Activated gamma-delta T cell treated with anti-CD3 and anti-CD28 coated beads, Interleukin-2, amount 50 U/mL, for 16 hours (primary cell): ENCODE data around the gene PSMD4.
"Not testable (repeated sequence)": the region's sequence is repeated elsewhere in the genome, so short reads cannot be mapped to it uniquely, and the experiment has no call there.

ENCODE experiments used
- DNase-seq: peaks from one replicate; pipeline ENCODE4 v3.0.0-alpha.2; 2020; ENCODE audit warnings: low read depth

Gene PSMD4

DNA sequence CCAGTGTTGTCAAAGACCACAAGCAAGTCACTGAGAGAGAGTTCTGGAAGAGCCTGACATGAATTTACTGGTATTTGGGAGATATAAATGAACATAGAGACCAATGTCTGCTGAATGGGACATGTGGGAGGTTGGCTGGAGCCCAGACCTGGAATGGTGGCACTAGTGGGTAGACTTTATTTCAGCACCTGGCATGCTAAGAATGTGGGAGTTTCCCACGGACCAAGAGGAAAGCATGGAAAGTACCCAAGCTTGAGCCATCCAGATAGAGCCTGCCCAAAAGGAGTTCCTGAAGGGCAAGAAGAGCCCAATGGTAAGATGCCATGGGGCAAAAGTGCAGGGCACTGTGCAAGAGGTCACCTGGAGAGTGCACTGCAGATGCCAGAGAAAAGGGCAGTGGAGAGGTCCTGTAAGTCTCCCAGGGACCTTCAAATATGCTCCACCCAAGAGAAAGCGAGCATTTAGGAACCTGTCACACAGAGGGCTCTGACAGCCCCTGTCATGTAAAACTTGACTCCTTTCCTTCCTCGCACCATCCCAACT, 19.5 kb downstream of the PSMD4 start:
- no peak for DNase-seq

DNA sequence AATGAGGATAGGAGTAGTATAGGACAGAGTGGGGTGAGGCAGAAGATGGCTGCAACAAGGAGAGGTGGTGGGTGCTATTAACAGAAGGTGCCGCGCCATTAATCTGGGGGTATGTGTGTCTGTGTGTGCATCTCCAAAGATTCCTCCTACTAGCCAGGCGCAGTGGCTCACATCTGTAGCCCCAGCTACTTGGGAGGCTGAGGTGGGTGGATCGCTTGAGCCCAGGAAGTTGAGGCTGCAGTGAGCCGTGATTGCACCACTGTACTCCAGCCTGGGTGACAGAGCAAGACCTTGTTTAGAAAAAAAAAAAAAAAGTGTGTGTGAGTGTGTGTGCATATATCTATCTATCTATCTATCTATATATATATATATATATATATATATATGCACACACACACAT, 20.8 kb downstream of the PSMD4 start:
- not testable (repeated sequence) for DNase-seq

- no peak for DNase-seq
These were observed 22.7 kb downstream of the PSMD4 start for GRCh38 chr1:151277249-151277648.

DNA sequence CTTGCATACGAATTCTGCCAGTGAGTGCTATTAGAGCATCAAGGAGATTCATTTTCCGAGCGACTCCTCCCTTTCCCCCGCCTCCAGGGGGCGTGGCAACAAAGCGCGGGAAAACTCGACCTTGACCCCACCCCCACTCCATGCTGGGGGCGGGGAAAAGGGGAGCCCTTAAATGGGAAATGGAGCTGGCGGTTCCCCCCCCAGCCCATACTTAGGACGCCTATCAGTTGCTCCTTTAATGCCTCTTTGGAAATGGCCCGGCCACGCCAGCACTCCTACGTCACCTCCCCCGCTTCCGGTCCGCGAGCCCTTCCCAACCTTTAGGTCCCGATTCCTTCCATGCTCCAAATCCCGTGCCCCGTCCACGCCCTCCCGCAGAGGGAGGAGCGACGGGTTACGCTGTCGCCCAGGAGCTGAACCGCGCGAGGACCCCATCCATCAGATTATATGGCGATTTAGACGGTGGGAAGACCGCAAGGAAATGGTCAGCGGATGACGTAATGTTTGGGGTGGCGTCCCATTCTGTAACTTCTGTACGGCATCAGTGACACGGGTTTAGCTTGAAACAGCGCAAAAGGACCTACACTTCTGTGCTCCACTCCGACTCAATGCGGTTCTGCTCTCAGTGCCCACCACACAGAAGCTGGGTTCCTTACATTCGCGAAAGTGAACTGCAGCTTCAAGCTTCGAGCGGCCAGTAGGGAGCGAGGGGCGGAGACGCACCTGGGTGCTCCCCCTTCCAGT, 26.9 kb downstream of the PSMD4 start:
- peak; percentile 95 for DNase-seq

DNA sequence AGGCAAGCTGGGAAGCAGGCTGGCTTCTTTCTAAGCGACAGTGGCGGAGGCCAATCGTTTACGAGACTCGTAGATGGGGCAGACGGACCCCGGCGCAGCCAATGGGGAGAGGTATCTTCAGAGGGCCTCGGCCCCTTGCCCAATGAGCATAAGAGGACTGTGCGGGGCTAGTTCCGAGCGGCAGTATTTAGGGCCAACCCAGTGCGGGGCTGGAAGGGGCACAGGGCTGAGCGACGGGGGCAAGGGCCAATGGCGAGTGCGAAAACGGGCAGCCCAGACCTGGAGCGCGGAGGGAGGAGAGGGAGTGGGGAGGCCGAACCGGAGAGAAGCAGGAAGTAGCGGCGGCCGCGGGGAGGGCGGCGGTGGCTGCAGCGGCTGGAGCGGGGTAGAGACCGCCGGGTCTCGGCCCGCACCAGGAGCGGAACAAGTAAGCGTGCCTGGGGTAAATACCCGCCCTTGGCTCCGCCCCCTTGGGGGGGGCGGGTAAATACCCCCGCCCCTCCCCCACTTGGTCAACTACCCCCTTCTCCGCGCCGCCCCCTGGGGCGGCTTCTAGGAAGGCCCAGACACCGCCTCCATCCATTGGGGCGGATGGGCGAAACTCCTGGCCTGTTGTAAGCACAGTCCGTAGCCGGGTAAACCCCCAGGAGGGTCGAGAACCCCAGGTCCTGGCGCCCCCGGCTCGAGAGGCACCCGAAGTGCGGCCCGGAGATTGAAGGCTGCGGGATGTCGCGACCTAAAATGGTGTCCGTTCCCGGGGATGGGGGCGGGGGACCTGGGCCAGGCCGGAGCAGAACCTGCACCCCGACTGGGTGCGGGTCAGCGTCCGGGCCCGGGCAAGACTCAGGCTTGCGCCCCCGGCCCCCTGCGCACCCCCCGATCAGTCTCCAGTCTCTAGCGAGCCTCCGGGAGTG, 27.7 kb downstream of the PSMD4 start, which contains the start of gene ZNF687:
TSS of gene ZNF687 (plus strand) at position 331 of the 914 bp plus-strand sequence. CDS start 3,993 bp downstream, outside the sequence.
- DNase-seq, result peak; percentile 98

GRCh38 chr1:151282883-151283725, 28.6 kb downstream of the PSMD4 start:
- DNase-seq, result no peak

DNA sequence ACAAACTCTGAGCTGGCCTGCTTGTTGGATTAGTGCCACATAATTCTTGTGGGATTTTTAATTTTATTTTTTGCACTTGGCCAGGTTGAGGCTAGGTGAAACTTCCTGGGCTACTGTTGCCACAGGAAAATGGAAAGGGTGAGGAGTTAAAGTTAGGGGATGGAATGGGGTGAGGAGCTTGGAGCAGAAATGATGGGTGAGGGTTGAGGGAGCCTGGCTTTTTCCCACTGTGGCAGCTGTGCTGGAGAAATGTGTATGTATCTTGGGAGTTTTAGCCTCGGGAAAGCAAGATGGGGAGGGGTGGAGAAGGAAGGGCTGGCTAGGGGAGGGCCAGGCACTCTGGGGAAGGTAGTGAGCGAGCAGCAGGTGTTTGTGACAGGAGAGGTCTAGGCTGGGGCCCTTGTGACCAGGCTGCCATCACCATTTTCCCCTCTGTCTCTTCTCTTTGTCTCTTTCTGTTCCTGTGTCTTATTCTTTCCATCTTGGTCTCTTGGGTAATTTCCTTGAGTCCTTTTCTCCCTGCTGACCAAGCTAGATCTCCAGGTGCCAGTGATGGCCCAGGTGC, 29.6 kb downstream of the PSMD4 start:
- DNase-seq, result no peak

GRCh38 chr1:151286619-151287340, 32.2 kb downstream of the PSMD4 start:
- DNase-seq, result no peak

- DNase-seq, result no peak
These were observed 32.8 kb downstream of the PSMD4 start for GRCh38 chr1:151287341-151287699.

- DNase-seq, result no peak
These were observed 33.4 kb downstream of the PSMD4 start for GRCh38 chr1:151287767-151288500.

DNA sequence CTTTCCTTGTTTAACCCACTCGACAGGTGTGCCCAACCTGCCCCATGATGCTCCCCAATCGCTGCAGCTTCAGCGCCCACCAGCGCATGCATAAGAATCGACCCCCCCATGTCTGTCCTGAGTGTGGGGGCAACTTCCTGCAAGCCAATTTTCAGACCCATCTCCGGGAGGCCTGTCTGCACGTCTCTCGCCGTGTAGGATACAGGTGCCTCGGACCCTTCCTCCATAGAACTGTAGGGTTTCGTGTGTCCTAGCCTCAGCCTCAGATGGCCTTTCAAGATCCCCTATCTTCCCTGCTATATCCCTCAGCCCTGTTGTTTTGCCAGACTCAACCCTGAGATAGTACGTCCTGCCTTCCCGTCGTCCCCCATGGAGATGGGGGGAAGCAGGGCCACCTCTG, 34.0 kb downstream of the PSMD4 start:
- no peak for DNase-seq

DNA sequence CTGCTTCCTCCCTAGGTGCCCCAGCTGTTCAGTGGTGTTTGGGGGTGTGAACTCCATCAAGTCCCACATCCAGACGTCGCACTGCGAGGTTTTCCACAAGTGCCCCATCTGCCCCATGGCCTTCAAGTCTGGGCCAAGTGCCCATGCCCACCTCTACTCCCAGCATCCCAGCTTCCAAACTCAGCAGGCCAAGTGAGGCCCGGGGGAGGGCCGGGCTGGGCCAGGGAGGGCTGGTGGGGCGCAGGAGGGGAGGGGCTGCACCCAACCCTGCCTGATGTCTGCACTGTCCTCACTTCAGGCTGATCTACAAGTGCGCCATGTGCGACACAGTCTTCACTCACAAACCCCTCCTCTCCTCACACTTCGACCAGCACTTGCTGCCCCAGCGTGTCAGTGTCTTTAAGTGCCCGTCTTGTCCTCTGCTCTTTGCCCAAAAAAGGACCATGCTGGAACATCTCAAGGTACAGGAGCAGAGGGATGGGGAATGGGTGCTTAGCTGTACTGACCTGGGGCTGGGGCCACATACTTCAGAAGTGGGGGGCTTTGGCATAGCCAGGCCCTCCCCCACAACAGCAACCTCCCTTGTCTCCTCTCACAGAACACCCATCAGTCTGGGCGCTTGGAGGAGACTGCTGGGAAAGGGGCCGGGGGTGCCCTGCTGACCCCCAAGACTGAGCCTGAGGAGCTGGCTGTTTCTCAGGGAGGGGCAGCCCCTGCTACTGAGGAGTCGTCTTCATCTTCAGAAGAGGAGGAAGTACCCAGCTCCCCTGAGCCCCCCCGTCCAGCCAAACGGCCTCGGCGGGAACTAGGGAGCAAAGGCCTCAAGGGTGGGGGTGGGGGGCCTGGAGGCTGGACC, 34.8 kb downstream of the PSMD4 start:
- DNase-seq, result no peak

DNA sequence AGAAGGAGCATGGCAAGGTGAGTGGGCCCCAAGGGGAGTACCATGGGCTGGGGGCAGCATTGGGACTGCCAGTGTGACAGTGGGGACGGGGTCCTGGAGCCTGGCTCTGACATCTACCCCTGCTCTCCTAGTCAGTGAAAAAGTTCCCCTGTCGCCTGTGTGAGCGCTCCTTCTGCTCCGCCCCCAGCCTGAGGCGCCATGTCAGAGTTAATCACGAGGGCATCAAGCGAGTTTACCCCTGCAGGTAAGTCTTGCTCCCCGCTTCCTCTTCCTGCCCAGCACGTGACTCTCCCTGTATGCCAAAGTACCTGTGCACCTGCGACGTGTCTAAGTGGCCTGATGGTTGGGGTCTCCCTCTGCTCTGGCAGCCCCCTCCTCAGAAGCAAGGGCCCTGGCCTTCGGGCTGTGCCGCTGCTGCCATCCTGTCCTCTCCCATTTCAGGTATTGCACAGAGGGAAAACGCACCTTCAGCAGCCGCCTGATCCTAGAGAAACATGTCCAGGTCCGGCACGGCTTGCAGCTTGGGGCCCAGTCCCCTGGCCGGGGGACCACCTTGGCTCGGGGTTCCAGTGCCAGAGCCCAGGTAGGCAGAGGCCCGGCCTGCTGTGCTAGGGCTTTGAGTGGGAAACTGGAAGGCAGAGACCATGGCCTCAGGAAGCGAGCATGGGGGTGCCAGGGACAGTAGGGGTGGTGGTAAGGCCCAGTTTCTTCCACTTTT, 35.6 kb downstream of the PSMD4 start:
- no peak for DNase-seq

DNA sequence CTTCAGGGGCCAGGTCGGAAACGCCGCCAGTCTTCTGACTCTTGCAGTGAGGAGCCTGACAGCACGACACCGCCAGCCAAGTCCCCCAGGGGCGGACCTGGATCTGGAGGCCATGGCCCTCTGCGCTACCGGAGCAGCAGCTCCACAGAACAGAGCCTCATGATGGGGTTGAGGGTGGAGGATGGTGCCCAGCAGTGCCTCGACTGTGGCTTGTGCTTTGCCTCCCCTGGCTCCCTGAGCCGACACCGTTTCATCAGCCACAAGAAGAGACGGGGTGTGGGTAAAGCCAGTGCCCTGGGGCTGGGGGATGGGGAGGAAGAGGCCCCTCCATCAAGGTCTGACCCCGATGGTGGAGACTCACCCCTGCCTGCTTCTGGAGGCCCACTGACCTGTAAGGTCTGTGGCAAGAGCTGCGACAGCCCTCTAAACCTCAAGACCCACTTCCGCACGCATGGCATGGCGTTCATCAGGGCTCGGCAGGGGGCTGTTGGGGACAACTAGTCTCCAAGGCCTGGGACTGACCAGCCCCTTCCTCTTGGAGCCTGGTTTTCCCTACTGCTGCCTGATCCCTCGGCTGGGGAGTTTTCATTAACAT, 36.3 kb downstream of the PSMD4 start:
- no peak for DNase-seq

DNA sequence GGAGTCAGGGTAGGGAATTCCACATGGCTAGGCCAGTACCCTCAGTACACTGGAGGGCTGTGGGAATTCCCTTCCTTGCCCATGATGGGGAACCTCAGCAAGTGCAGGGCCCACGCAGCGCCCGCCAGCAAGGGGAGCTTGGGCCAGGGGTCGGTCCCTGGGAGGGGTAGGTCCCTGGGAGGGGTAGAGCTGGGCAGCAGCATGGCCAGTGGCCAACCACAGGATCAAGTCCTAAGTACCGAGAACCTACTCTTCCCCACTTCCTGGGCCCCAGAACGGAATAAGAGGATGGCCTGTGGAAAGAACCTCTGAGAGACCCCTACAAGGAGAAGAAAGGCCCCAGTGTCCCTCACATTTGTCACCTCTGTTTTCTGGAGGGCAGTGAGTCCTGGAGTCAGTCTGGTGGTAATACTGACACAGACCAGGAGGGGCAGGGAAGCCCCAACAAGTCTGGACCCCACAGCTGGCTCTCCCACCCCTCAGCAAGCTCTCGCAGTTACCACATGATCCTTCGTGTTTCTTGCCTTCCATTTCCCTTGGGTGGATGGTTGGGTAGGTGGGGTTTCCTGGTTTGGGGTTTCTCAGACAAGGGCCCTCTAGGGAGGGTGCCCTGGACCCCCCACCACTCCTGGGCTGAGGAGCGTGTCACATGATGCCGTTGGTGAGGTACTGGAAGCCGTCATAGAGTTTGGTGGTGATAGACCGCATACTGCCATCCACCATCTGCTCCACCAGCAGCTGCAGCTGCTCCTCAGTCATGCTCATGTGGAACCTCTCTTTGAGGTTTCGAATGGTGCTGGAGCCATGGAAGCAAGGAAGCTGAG, 37.9 kb downstream of the PSMD4 start:
- DNase-seq, result no peak

- DNase-seq, result no peak
These were observed 38.6 kb downstream of the PSMD4 start for GRCh38 chr1:151293093-151293492.

- DNase-seq, result no peak
These were observed 40.4 kb downstream of the PSMD4 start for GRCh38 chr1:151294742-151295462.
